ENCODE measurements around the gene GPSM1. TPM values are rescaled to one million over a fixed set of nuclear protein-coding genes. Genes with fewer than 3 reads are reported as not detected.

The GPSM1 gene
- total and polyA plus RNA-seq, 5 donors from 2014 or later = 0.59 to 12.3 (median 1.3) TPM

GRCh38 chr9:136370687-136371532 lies 43.6 kb downstream of the GPSM1 start:
- no peaks in the 10 kb centered on the region for H3K27me3 ChIP-seq (ENCODE audit: control insufficient read depth, insufficient read depth, low read length)
- peaks cover 4% of the 10 kb centered on the region for H3K27me3 Mint-ChIP-seq
- no peaks in the 10 kb centered on the region for H3K9me3 Mint-ChIP-seq
- DNase-seq (no peak), ATAC-seq (ENCODE audit: low read depth in 2 of 2) (no peak)
- no peak overlapping the region for H3K27ac ChIP-seq (ENCODE audit: insufficient read depth, low read length, poor library complexity, severe bottlenecking)
- no peak overlapping the region for H3K27ac Mint-ChIP-seq
- no peaks in the 10 kb centered on the region for H3K4me1 Mint-ChIP-seq
- H3K9me3 ChIP-seq (ENCODE audit: control insufficient read depth in 2 of 2, low read length in 2 of 2) = no peaks in the 10 kb centered on the region
- H3K4me1 ChIP-seq (ENCODE audit: control insufficient read depth, insufficient read depth, low read length, poor library complexity, severe bottlenecking) = peaks cover 8% of the 10 kb centered on the region
- H3K4me3 ChIP-seq (ENCODE audit: low read depth, low read length) = no peak overlapping the region
- H3K36me3 ChIP-seq (ENCODE audit: control insufficient read depth, insufficient read depth, low read length) = no peaks in the 10 kb centered on the region
- no peaks in the 10 kb centered on the region for H3K36me3 Mint-ChIP-seq
- H3K4me3 Mint-ChIP-seq = no peak overlapping the region

DNA sequence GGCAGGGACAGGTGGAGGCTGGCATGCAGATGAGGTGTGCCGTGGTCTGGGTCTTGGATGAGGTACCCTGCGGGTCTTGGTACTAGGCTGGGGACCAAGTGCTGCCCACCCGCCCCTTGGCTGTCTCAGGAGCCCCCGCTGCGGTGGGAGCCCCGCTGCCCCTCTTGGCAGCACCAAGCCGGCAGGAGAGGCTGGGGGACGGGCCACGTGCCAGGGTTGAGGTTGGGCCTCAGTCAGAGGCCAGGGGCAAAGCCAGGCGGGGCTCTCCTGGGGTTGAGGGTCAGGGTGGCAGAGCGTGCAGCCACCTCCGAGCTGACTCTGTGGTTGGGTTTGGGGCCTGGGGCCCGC lies 44.2 kb downstream of the GPSM1 start:
- DNase-seq (no peak), ATAC-seq (ENCODE audit: low read depth in 2 of 2) (no peak)
- no peaks in the 10 kb centered on the region for H3K27me3 Mint-ChIP-seq
- H3K36me3 Mint-ChIP-seq = no peaks in the 10 kb centered on the region
- H3K4me3 Mint-ChIP-seq = no peak overlapping the region
- peaks cover 8% of the 10 kb centered on the region for H3K4me1 ChIP-seq (ENCODE audit: control insufficient read depth, insufficient read depth, low read length, poor library complexity, severe bottlenecking)
- H3K27ac ChIP-seq (ENCODE audit: insufficient read depth, low read length, poor library complexity, severe bottlenecking) = no peak overlapping the region
- H3K36me3 ChIP-seq (ENCODE audit: control insufficient read depth, insufficient read depth, low read length) = no peaks in the 10 kb centered on the region
- H3K9me3 ChIP-seq (ENCODE audit: control insufficient read depth in 2 of 2, low read length in 2 of 2) = no peaks in the 10 kb centered on the region
- no peak overlapping the region for H3K27ac Mint-ChIP-seq
- H3K9me3 Mint-ChIP-seq = no peaks in the 10 kb centered on the region
- no peak overlapping the region for H3K4me3 ChIP-seq (ENCODE audit: low read depth, low read length)
- H3K27me3 ChIP-seq (ENCODE audit: control insufficient read depth, insufficient read depth, low read length) = no peaks in the 10 kb centered on the region
- no peaks in the 10 kb centered on the region for H3K4me1 Mint-ChIP-seq

DNA sequence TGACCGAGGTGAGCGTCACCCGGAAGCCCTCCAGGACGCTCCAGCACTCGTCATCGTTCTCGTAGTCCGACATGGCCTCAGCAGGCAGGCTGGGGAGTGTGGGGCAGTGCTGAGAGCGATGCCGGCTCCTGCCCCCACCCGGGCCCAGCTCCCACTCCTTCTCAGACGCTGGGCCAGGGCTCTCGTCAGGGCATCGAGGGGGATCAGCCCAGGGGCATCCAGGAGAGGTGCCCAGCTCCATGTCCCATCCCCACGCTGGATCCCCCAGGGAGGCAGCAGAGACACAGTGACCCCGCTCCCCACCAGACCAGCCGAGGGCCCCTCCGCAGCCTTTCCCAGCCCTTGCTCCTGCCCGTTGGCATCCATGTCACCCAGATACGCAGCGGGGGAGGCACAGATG lies 44.7 kb downstream of the GPSM1 start:
- Mint-ChIP-seq H3K4me1 (no peaks in the 10 kb centered on the region), H3K27me3 (no peaks in the 10 kb centered on the region), H3K27ac (no peak overlapping the region), H3K9me3 (no peaks in the 10 kb centered on the region), H3K36me3 (no peaks in the 10 kb centered on the region), H3K4me3 (no peak overlapping the region)
- Histone ChIP-seq H3K4me3 (ENCODE audit: low read depth, low read length) (no peak overlapping the region), H3K9me3 (ENCODE audit: control insufficient read depth in 2 of 2, low read length in 2 of 2) (no peaks in the 10 kb centered on the region), H3K27ac (ENCODE audit: insufficient read depth, low read length, poor library complexity, severe bottlenecking) (no peak overlapping the region), H3K27me3 (ENCODE audit: control insufficient read depth, insufficient read depth, low read length) (no peaks in the 10 kb centered on the region), H3K4me1 (ENCODE audit: control insufficient read depth, insufficient read depth, low read length, poor library complexity, severe bottlenecking) (peaks cover 8% of the 10 kb centered on the region), H3K36me3 (ENCODE audit: control insufficient read depth, insufficient read depth, low read length) (no peaks in the 10 kb centered on the region)
- DNase-seq = no peak
- ATAC-seq (ENCODE audit: low read depth in 2 of 2) = no peak

- no peaks in the 10 kb centered on the region for H3K9me3 ChIP-seq (ENCODE audit: control insufficient read depth in 2 of 2, low read length in 2 of 2)
- no peak overlapping the region for H3K27ac Mint-ChIP-seq
- no peaks in the 10 kb centered on the region for H3K27me3 ChIP-seq (ENCODE audit: control insufficient read depth, insufficient read depth, low read length)
- no peaks in the 10 kb centered on the region for H3K27me3 Mint-ChIP-seq
- no peaks in the 10 kb centered on the region for H3K36me3 ChIP-seq (ENCODE audit: control insufficient read depth, insufficient read depth, low read length)
- H3K4me3 Mint-ChIP-seq = peak overlapping the region in 1 of 4 donors; percentile 22
- ATAC-seq (ENCODE audit: low read depth in 2 of 2) = no peak
- peaks cover 8% of the 10 kb centered on the region for H3K4me1 ChIP-seq (ENCODE audit: control insufficient read depth, insufficient read depth, low read length, poor library complexity, severe bottlenecking)
- H3K9me3 Mint-ChIP-seq = no peaks in the 10 kb centered on the region
- no peaks in the 10 kb centered on the region for H3K4me1 Mint-ChIP-seq
- H3K27ac ChIP-seq (ENCODE audit: insufficient read depth, low read length, poor library complexity, severe bottlenecking) = no peak overlapping the region
- DNase-seq = no peak
- H3K4me3 ChIP-seq (ENCODE audit: low read depth, low read length) = no peak overlapping the region
- no peaks in the 10 kb centered on the region for H3K36me3 Mint-ChIP-seq
Observed at GRCh38 chr9:136372561-136373299, 45.4 kb downstream of the GPSM1 start.

DNA sequence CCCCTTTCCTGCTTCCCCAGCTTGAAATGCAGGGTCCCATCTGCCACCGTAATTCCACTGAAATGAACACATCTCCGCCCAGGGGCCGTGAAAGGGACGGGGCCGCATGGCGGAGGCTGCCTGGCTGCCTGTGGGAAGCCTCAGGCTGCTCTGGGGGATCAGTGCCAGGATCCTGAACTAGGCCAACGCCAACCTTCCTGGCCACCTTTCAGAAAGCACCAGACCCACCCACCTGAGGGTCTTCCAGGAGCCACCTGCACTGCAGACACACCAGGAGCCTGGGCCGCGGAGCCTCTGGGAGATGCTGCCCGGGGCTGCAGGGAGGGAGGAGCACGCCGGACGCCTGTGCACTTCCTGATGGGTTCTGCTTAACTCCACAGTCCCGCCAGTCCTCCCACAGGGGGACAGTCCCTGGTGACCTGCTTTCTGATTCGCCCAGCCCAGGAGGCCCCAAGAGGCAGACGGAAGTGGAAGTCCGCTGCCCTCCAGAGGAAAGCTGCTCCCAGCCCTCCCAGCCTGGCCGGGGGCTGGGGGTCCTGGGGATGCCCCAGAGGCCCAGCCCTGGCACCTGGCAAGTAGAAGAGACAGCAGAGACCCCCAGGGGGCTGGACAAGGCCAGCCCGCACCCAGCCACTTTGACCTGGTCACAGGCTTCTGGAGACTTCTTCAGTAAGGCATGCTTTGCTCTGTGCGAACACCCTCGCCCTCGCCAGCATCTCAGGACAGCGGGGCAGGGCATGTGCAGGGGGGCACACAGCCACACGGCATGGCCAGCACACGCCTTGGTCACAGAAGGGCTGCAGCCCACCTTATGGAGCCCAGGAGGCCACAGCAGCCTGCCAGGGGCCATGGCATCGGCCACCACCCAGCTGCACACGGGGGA lies 46.2 kb downstream of the GPSM1 start, which contains the start of gene CARD9:
Gene CARD9, minus strand, starts transcription at position 370 of the 883 bp plus-strand sequence. CDS start 1,591 bp downstream, outside the sequence.
- no peaks in the 10 kb centered on the region for H3K36me3 ChIP-seq (ENCODE audit: control insufficient read depth, insufficient read depth, low read length)
- no peaks in the 10 kb centered on the region for H3K4me1 Mint-ChIP-seq
- H3K27ac Mint-ChIP-seq = no peak within 1 kb of the TSS
- H3K4me1 ChIP-seq (ENCODE audit: control insufficient read depth, insufficient read depth, low read length, poor library complexity, severe bottlenecking) = peaks cover 8% of the 10 kb centered on the region
- no peaks in the 10 kb centered on the region for H3K9me3 Mint-ChIP-seq
- no peak within 1 kb of the TSS for H3K4me3 ChIP-seq (ENCODE audit: low read depth, low read length)
- H3K27ac ChIP-seq (ENCODE audit: insufficient read depth, low read length, poor library complexity, severe bottlenecking) = no peak within 1 kb of the TSS
- DNase-seq = no peak
- no peaks in the 10 kb centered on the region for H3K9me3 ChIP-seq (ENCODE audit: control insufficient read depth in 2 of 2, low read length in 2 of 2)
- H3K36me3 Mint-ChIP-seq = no peaks in the 10 kb centered on the region
- peak in 1 of 2 donors; percentile 23 for ATAC-seq (ENCODE audit: low read depth in 2 of 2)
- no peaks in the 10 kb centered on the region for H3K27me3 Mint-ChIP-seq
- H3K4me3 Mint-ChIP-seq = peak within 1 kb of the TSS in 1 of 4 donors; percentile 22
- no peaks in the 10 kb centered on the region for H3K27me3 ChIP-seq (ENCODE audit: control insufficient read depth, insufficient read depth, low read length)

- Mint-ChIP-seq H3K4me1 (no peaks in the 10 kb centered on the region), H3K36me3 (no peaks in the 10 kb centered on the region), H3K27me3 (no peaks in the 10 kb centered on the region), H3K9me3 (no peaks in the 10 kb centered on the region), H3K4me3 (no peak overlapping the region), H3K27ac (no peak overlapping the region)
- no peaks in the 10 kb centered on the region for H3K27me3 ChIP-seq (ENCODE audit: control insufficient read depth, insufficient read depth, low read length)
- no peak overlapping the region for H3K27ac ChIP-seq (ENCODE audit: insufficient read depth, low read length, poor library complexity, severe bottlenecking)
- no peak for ATAC-seq (ENCODE audit: low read depth in 2 of 2)
- H3K4me1 ChIP-seq (ENCODE audit: control insufficient read depth, insufficient read depth, low read length, poor library complexity, severe bottlenecking) = peaks cover 8% of the 10 kb centered on the region
- H3K9me3 ChIP-seq (ENCODE audit: control insufficient read depth in 2 of 2, low read length in 2 of 2) = no peaks in the 10 kb centered on the region
- DNase-seq = no peak
- H3K36me3 ChIP-seq (ENCODE audit: control insufficient read depth, insufficient read depth, low read length) = no peaks in the 10 kb centered on the region
- H3K4me3 ChIP-seq (ENCODE audit: low read depth, low read length) = no peak overlapping the region
Observed at GRCh38 chr9:136374183-136374575, 46.8 kb downstream of the GPSM1 start.

DNA sequence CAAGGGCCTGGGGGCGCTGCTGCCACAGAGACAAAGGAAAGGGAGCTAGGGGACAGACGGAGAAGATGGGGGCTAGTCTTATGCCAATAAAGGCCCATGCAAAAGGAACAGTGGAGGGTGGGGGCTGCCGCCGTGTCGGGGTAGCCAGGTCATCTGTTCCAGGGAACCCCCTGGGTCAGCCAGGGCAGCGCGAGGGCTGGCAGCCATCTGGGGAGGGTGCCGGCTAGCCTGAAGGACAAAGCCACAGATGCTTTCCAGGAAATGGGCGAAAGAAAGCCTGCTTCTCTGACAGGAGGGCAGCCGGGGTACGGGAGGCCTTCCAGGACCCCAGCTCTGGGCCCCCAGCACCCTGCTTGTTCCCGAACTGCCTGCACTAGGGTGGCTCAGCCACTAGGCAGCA lies 47.8 kb downstream of the GPSM1 start:
- Histone ChIP-seq H3K27ac (ENCODE audit: insufficient read depth, low read length, poor library complexity, severe bottlenecking) (no peak overlapping the region), H3K4me1 (ENCODE audit: control insufficient read depth, insufficient read depth, low read length, poor library complexity, severe bottlenecking) (peaks cover 8% of the 10 kb centered on the region), H3K4me3 (ENCODE audit: low read depth, low read length) (no peak overlapping the region), H3K36me3 (ENCODE audit: control insufficient read depth, insufficient read depth, low read length) (no peaks in the 10 kb centered on the region), H3K9me3 (ENCODE audit: control insufficient read depth in 2 of 2, low read length in 2 of 2) (no peaks in the 10 kb centered on the region), H3K27me3 (ENCODE audit: control insufficient read depth, insufficient read depth, low read length) (no peaks in the 10 kb centered on the region)
- no peaks in the 10 kb centered on the region for H3K9me3 Mint-ChIP-seq
- no peak for DNase-seq
- no peaks in the 10 kb centered on the region for H3K4me1 Mint-ChIP-seq
- no peak overlapping the region for H3K27ac Mint-ChIP-seq
- H3K36me3 Mint-ChIP-seq = no peaks in the 10 kb centered on the region
- no peaks in the 10 kb centered on the region for H3K27me3 Mint-ChIP-seq
- no peak overlapping the region for H3K4me3 Mint-ChIP-seq
- no peak for ATAC-seq (ENCODE audit: low read depth in 2 of 2)
